Measurements from ENCODE around the gene HEPN1. TPM values are rescaled to one million over a fixed set of nuclear protein-coding genes. Genes with fewer than 3 reads are reported as not detected.

The HEPN1 gene
- total and polyA plus RNA-seq, 5 experiments from 2014 or later, result not detected

- Mint-ChIP-seq H3K4me3 (peak overlapping the region; percentile 74 to 96 (median 91)), H3K4me1 (peaks cover 18 to 44% (median 23%) of the 10 kb centered on the region in 4 donors), H3K27me3 (peaks cover 0 to 31% (median 19%) of the 10 kb centered on the region in 5 donors), H3K9me3 (no peaks in the 10 kb centered on the region), H3K27ac (peak overlapping the region in 9 of 10 donors; percentile 52 to 98 (median 87)), H3K36me3 (no peaks in the 10 kb centered on the region)
- DNase-seq, result no peak
- no peak for ATAC-seq
- POLR2A ChIA-PET, result interaction anchor here (0.5 to 3.8 kb wide), 4 partner anchors 43 to 238 kb away, joined by 3 to 49 read pairs (median 7); partner anchors contain the start of gene CCDC15
These were observed 41.5 kb upstream of the HEPN1 start for GRCh38 chr11:124877631-124877909.

- Mint-ChIP-seq H3K4me3 (peak overlapping the region; percentile 62 to 94 (median 88)), H3K9me3 (no peaks in the 10 kb centered on the region), H3K4me1 (peaks cover 18 to 44% (median 23%) of the 10 kb centered on the region in 4 donors), H3K36me3 (no peaks in the 10 kb centered on the region), H3K27me3 (peaks cover 0 to 25% (median 14%) of the 10 kb centered on the region in 5 donors), H3K27ac (peak overlapping the region in 8 of 10 donors; percentile 20 to 98 (median 36))
- ATAC-seq (no peak), DNase-seq (no peak)
- POLR2A ChIA-PET, result interaction anchor here (0.5 to 3.8 kb wide), 3 partner anchors 72 to 237 kb away, joined by 3 to 49 read pairs (median 3); partner anchors contain the start of gene CCDC15
These were observed 40.9 kb upstream of the HEPN1 start for GRCh38 chr11:124877910-124878758.

- Mint-ChIP-seq H3K4me1 (peaks cover 18 to 44% (median 23%) of the 10 kb centered on the region in 4 donors), H3K27me3 (peaks cover 0 to 17% (median 6%) of the 10 kb centered on the region in 5 donors), H3K36me3 (no peaks in the 10 kb centered on the region), H3K4me3 (peak overlapping the region in 4 of 10 donors; percentile 25 to 51 (median 32)), H3K9me3 (no peaks in the 10 kb centered on the region), H3K27ac (peak overlapping the region in 4 of 10 donors; percentile 20 to 61 (median 45))
- no peak for ATAC-seq
- DNase-seq, result no peak
- POLR2A ChIA-PET, result interaction anchor here (1.4 to 3.8 kb wide), 2 partner anchors 72 to 75 kb away, joined by 3 to 49 read pairs; partner anchors contain the start of gene CCDC15
These were observed 40.1 kb upstream of the HEPN1 start for GRCh38 chr11:124878759-124879492.

GRCh38 chr11:124879493-124880289 lies 39.4 kb upstream of the HEPN1 start:
- Mint-ChIP-seq H3K36me3 (no peaks in the 10 kb centered on the region), H3K27me3 (peaks cover 0 to 10% (median 3%) of the 10 kb centered on the region in 5 donors), H3K9me3 (no peaks in the 10 kb centered on the region), H3K4me3 (peak overlapping the region in 2 of 10 donors; percentile 15 to 29), H3K4me1 (peaks cover 18 to 44% (median 23%) of the 10 kb centered on the region in 4 donors), H3K27ac (peak overlapping the region in 2 of 10 donors; percentile 61 to 70)
- DNase-seq (no peak), ATAC-seq (no peak)
- POLR2A ChIA-PET, result no interaction called here

GRCh38 chr11:124880290-124880611 lies 38.8 kb upstream of the HEPN1 start:
- DNase-seq, result no peak
- peaks cover 18 to 42% (median 23%) of the 10 kb centered on the region in 4 donors for H3K4me1 Mint-ChIP-seq
- H3K4me3 Mint-ChIP-seq, result peak overlapping the region in 1 of 10 donors; percentile 29
- H3K9me3 Mint-ChIP-seq, result no peaks in the 10 kb centered on the region
- H3K36me3 Mint-ChIP-seq, result no peaks in the 10 kb centered on the region
- peaks cover 0 to 5% (median 2%) of the 10 kb centered on the region in 5 donors for H3K27me3 Mint-ChIP-seq
- POLR2A ChIA-PET, result no interaction called here
- no peak for ATAC-seq
- peak overlapping the region in 3 of 10 donors; percentile 62 to 83 (median 70) for H3K27ac Mint-ChIP-seq

- DNase-seq (no peak), ATAC-seq (no peak)
- Mint-ChIP-seq H3K36me3 (no peaks in the 10 kb centered on the region), H3K4me1 (peaks cover 15 to 36% (median 18%) of the 10 kb centered on the region in 4 donors), H3K27ac (peak overlapping the region in 5 of 10 donors; percentile 43 to 71 (median 62)), H3K4me3 (no peak overlapping the region), H3K27me3 (peaks cover 0 to 5% (median 2%) of the 10 kb centered on the region in 5 donors), H3K9me3 (no peaks in the 10 kb centered on the region)
- POLR2A ChIA-PET, result no interaction called here
These were observed 38.1 kb upstream of the HEPN1 start for GRCh38 chr11:124880958-124881357.

GRCh38 chr11:124882339-124883071 lies 36.5 kb upstream of the HEPN1 start:
- no peaks in the 10 kb centered on the region for H3K36me3 Mint-ChIP-seq
- no peaks in the 10 kb centered on the region for H3K9me3 Mint-ChIP-seq
- no peak for DNase-seq
- ATAC-seq, result no peak
- peaks cover 7 to 25% (median 8%) of the 10 kb centered on the region in 4 donors for H3K4me1 Mint-ChIP-seq
- peaks cover 0 to 18% (median 8%) of the 10 kb centered on the region in 5 donors for H3K27me3 Mint-ChIP-seq
- POLR2A ChIA-PET, result no interaction called here
- H3K4me3 Mint-ChIP-seq, result no peak overlapping the region
- H3K27ac Mint-ChIP-seq, result peak overlapping the region in 5 of 10 donors; percentile 20 to 49 (median 39)

- POLR2A ChIA-PET, result no interaction called here
- no peak overlapping the region for H3K4me3 Mint-ChIP-seq
- peak in 1 of 10 donors; percentile 18 for DNase-seq
- peak overlapping the region in 1 of 10 donors; percentile 1 for H3K27ac Mint-ChIP-seq
- no peak for ATAC-seq
- peaks cover 0 to 15% (median 4%) of the 10 kb centered on the region in 4 donors for H3K4me1 Mint-ChIP-seq
- no peaks in the 10 kb centered on the region for H3K36me3 Mint-ChIP-seq
- H3K9me3 Mint-ChIP-seq, result no peaks in the 10 kb centered on the region
- H3K27me3 Mint-ChIP-seq, result peaks cover 3 to 22% (median 10%) of the 10 kb centered on the region in 5 donors
These were observed 34.7 kb upstream of the HEPN1 start for GRCh38 chr11:124884340-124884739.

GRCh38 chr11:124884869-124885479 lies 34.1 kb upstream of the HEPN1 start:
- Mint-ChIP-seq H3K4me3 (no peak overlapping the region), H3K4me1 (peaks cover 0 to 9% (median 3%) of the 10 kb centered on the region in 4 donors), H3K9me3 (no peaks in the 10 kb centered on the region), H3K36me3 (no peaks in the 10 kb centered on the region), H3K27ac (no peak overlapping the region), H3K27me3 (peaks cover 3 to 22% (median 10%) of the 10 kb centered on the region in 5 donors)
- no peak for ATAC-seq
- POLR2A ChIA-PET, result no interaction called here
- no peak for DNase-seq

GRCh38 chr11:124886476-124886875 lies 32.6 kb upstream of the HEPN1 start:
- ATAC-seq (no peak), DNase-seq (no peak)
- Mint-ChIP-seq H3K9me3 (no peaks in the 10 kb centered on the region), H3K4me1 (no peaks in the 10 kb centered on the region), H3K4me3 (no peak overlapping the region), H3K27me3 (peaks cover 3 to 22% (median 10%) of the 10 kb centered on the region in 5 donors), H3K27ac (no peak overlapping the region), H3K36me3 (no peaks in the 10 kb centered on the region)
- POLR2A ChIA-PET, result no interaction called here

GRCh38 chr11:124886978-124887666 lies 31.9 kb upstream of the HEPN1 start:
- DNase-seq, result no peak
- H3K9me3 Mint-ChIP-seq, result no peaks in the 10 kb centered on the region
- POLR2A ChIA-PET, result no interaction called here
- ATAC-seq, result no peak
- H3K27me3 Mint-ChIP-seq, result peaks cover 3 to 22% (median 10%) of the 10 kb centered on the region in 5 donors
- H3K36me3 Mint-ChIP-seq, result no peaks in the 10 kb centered on the region
- H3K27ac Mint-ChIP-seq, result peak overlapping the region in 1 of 10 donors; percentile 27
- no peak overlapping the region for H3K4me3 Mint-ChIP-seq
- no peaks in the 10 kb centered on the region for H3K4me1 Mint-ChIP-seq

All from naive thymus-derived CD8-positive, alpha-beta T cell (primary cell).